Neural cell (in vitro differentiated cells): Measurements from ENCODE around the gene FNDC3A. TPM values are rescaled to one million over a fixed set of nuclear protein-coding genes. Genes with fewer than 3 reads are reported as not detected.

Experiments used
- H2AFZ ChIP-seq: fragments of 200-600, 300-800 bp; sonication (generic), shearing (Covaris generic); 2 replicates; pipeline ENCODE4 v1.6.0; 2014; ENCODE audit warnings: low read depth, mild to moderate bottlenecking, antibody characterized with exemption, low read length, moderate library complexity
- H3F3A ChIP-seq: fragments of 200-600 bp; shearing (Covaris generic); 2 replicates; pipeline ENCODE4 v1.6.1; 2016; ENCODE audit warnings: mild to moderate bottlenecking, moderate library complexity, mixed read lengths, antibody characterized with exemption, low read length; ENCODE audit not compliant: insufficient read depth, poor library complexity, severe bottlenecking
- H3K27ac ChIP-seq: fragments of 200-600, 300-800 bp; sonication (generic), shearing (Covaris generic); 2 replicates; pipeline ENCODE4 v1.5.1; 2014; ENCODE audit warnings: mild to moderate bottlenecking, low read length, moderate library complexity
- H3K27me3 ChIP-seq: fragments of 300-800, 200-600 bp; sonication (generic), shearing (Covaris generic); 2 replicates; pipeline ENCODE4 v1.6.0; 2014; ENCODE audit warnings: mild to moderate bottlenecking, low read depth, low read length, moderate library complexity; ENCODE audit not compliant: insufficient read depth
- H3K36me3 ChIP-seq: fragments of 300-800, 200-600 bp; sonication (generic), shearing (Covaris generic); 2 replicates; pipeline ENCODE4 v1.5.1; 2014; ENCODE audit warnings: mild to moderate bottlenecking, antibody characterized with exemption, low read length, moderate library complexity; ENCODE audit not compliant: insufficient read depth
- H3K4me2 ChIP-seq: fragments of 300-800, 200-600 bp; sonication (generic), shearing (Covaris generic); 2 replicates; pipeline ENCODE4 v1.6.0; 2014; ENCODE audit warnings: mild to moderate bottlenecking, low read length
- H3K4me3 ChIP-seq: fragments of 300-800, 200-600 bp; sonication (generic), shearing (Covaris generic); 2 replicates; pipeline ENCODE4 v1.5.1; 2014; ENCODE audit warnings: mild to moderate bottlenecking, low read length, moderate library complexity
- H3K79me2 ChIP-seq: fragments of 200-600 bp; shearing (Covaris generic); replicated peaks from 2 replicates; pipeline ENCODE4 v1.6.0; 2014; ENCODE audit warnings: mild to moderate bottlenecking, low read length, moderate library complexity; ENCODE audit not compliant: insufficient read depth
- H3K9ac ChIP-seq: fragments of 300-800, 200-600 bp; sonication (generic), shearing (Covaris generic); 2 replicates; pipeline ENCODE4 v1.6.1; 2016; ENCODE audit warnings: mild to moderate bottlenecking, low read length, mixed read lengths
- H3K9me2 ChIP-seq: fragments of 200-600 bp; shearing (Covaris generic); 2 replicates; pipeline ENCODE4 v1.6.1; 2016; ENCODE audit warnings: mild to moderate bottlenecking, low read length, mixed read lengths; ENCODE audit not compliant: insufficient read depth
- H3K9me3 ChIP-seq: fragments of 200-600, 300-800 bp; sonication (generic), shearing (Covaris generic); 2 replicates; pipeline ENCODE4 v1.6.1; 2016; ENCODE audit warnings: mild to moderate bottlenecking, mixed run types, low read length, moderate library complexity, mixed read lengths
- H4K20me1 ChIP-seq: fragments of 200-600 bp; shearing (Covaris generic); 2 replicates; pipeline ENCODE4 v1.6.1; 2016; ENCODE audit warnings: mild to moderate bottlenecking, mixed run types; ENCODE audit not compliant: insufficient read depth
- CTCF ChIP-seq: fragments of 450-650 bp; IDR thresholded peaks from 2 replicates; pipeline ENCODE4 v1.5.1; 2014; ENCODE audit warnings: antibody characterized with exemption, mild to moderate bottlenecking, moderate library complexity; ENCODE audit not compliant: poor library complexity, severe bottlenecking
- EP300 ChIP-seq: fragments of 450-650 bp; conservative IDR thresholded peaks from 2 replicates; pipeline ENCODE4 v1.6.1; 2014; ENCODE audit warnings: antibody characterized with exemption, mild to moderate bottlenecking, moderate library complexity; ENCODE audit not compliant: poor library complexity, severe bottlenecking
- EZH2 ChIP-seq: fragments of 200-600, 300-800 bp; shearing (Covaris generic), sonication (generic); IDR thresholded peaks from 2 replicates; pipeline ENCODE4 v1.6.1; 2014; ENCODE audit warnings: antibody characterized with exemption, low read length, borderline replicate concordance, mild to moderate bottlenecking; ENCODE audit not compliant: insufficient read depth, poor library complexity, severe bottlenecking
- MXI1 ChIP-seq: fragments of 450-650 bp; conservative IDR thresholded peaks from 2 replicates; pipeline ENCODE4 v1.6.1; 2014; ENCODE audit warnings: antibody characterized with exemption, mild to moderate bottlenecking; ENCODE audit not compliant: poor library complexity, severe bottlenecking
- POLR2AphosphoS5 ChIP-seq: IDR thresholded peaks from 2 replicates; pipeline ENCODE4 v1.6.1; 2012
- RAD21 ChIP-seq: fragments of 450-650 bp; conservative IDR thresholded peaks from 2 replicates; pipeline ENCODE4 v1.6.1; 2014; ENCODE audit warnings: antibody characterized with exemption, mild to moderate bottlenecking, moderate library complexity
- SMC3 ChIP-seq: fragments of 450-650 bp; conservative IDR thresholded peaks from 2 replicates; pipeline ENCODE4 v1.6.1; 2014; ENCODE audit warnings: antibody characterized with exemption, mild to moderate bottlenecking, moderate library complexity; ENCODE audit not compliant: poor library complexity
- TAF1 ChIP-seq: IDR thresholded peaks from 2 replicates; pipeline ENCODE4 v1.6.1; 2012; ENCODE audit warnings: low read depth
- polyA plus RNA-seq: library from polyadenylated mRNA; depleted of rRNA; stranded (reverse); fragments of >200 nt; gene quantifications from 2 replicates; pipeline ENCODE4 v1.2.3, GENCODE V29; 2014
- TF ChIP-seq, protein P1 (sequence below): IDR thresholded peaks from 2 replicates; pipeline ENCODE4 v1.6.1; 2012; ENCODE audit warnings: borderline replicate concordance

The FNDC3A gene
- polyA plus RNA-seq, 1 donor from 2014 or later: 83.8 TPM

- Histone ChIP-seq H2AFZ (no peak overlapping the region), H3K9ac (no peak overlapping the region), H4K20me1 (no peaks in the 10 kb centered on the region), H3K27me3 (no peaks in the 10 kb centered on the region), H3K27ac (no peak overlapping the region), H3K36me3 (no peaks in the 10 kb centered on the region), H3K79me2 (no peaks in the 10 kb centered on the region), H3K9me2 (no peaks in the 10 kb centered on the region), H3K4me2 (no peak overlapping the region), H3K9me3 (no peaks in the 10 kb centered on the region), H3F3A (no peaks in the 10 kb centered on the region), H3K4me3 (no peak overlapping the region)
- TF ChIP-seq TAF1 (no peak), RAD21 (no peak), SMC3 (no peak), MXI1 (no peak), EZH2 (no peak), CTCF (no peak), POLR2AphosphoS5 (no peak), EP300 (no peak)
- TF ChIP-seq, protein P1, sequence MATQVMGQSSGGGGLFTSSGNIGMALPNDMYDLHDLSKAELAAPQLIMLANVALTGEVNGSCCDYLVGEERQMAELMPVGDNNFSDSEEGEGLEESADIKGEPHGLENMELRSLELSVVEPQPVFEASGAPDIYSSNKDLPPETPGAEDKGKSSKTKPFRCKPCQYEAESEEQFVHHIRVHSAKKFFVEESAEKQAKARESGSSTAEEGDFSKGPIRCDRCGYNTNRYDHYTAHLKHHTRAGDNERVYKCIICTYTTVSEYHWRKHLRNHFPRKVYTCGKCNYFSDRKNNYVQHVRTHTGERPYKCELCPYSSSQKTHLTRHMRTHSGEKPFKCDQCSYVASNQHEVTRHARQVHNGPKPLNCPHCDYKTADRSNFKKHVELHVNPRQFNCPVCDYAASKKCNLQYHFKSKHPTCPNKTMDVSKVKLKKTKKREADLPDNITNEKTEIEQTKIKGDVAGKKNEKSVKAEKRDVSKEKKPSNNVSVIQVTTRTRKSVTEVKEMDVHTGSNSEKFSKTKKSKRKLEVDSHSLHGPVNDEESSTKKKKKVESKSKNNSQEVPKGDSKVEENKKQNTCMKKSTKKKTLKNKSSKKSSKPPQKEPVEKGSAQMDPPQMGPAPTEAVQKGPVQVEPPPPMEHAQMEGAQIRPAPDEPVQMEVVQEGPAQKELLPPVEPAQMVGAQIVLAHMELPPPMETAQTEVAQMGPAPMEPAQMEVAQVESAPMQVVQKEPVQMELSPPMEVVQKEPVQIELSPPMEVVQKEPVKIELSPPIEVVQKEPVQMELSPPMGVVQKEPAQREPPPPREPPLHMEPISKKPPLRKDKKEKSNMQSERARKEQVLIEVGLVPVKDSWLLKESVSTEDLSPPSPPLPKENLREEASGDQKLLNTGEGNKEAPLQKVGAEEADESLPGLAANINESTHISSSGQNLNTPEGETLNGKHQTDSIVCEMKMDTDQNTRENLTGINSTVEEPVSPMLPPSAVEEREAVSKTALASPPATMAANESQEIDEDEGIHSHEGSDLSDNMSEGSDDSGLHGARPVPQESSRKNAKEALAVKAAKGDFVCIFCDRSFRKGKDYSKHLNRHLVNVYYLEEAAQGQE: no peak
These were observed 37.3 kb upstream of the FNDC3A start for GRCh38 chr13:48938308-48938943.

DNA sequence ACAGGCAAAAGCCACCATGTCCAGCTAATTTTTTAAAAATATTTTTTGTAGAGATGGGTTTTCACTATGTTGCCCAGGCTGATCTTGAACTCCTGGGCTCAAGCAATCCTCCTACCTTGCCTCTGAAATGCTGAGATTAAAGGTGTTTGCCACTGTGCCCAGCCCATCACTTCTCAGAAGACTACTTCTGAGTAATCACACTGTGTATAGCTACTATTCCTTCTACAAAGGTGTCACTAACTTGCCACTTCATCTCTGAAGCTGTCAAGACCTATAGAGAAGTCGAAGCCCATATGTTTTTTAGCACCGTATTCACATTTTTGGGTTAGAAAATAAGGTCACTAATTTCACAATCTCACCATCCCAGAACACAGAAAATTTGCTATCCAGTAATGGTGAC, 36.0 kb upstream of the FNDC3A start:
- Histone ChIP-seq H3K79me2 (no peaks in the 10 kb centered on the region), H2AFZ (no peak overlapping the region), H3K36me3 (no peaks in the 10 kb centered on the region), H3K9ac (no peak overlapping the region), H3K27me3 (no peaks in the 10 kb centered on the region), H3K4me2 (no peak overlapping the region), H3F3A (no peaks in the 10 kb centered on the region), H3K4me3 (no peak overlapping the region), H3K9me2 (no peaks in the 10 kb centered on the region), H3K27ac (no peak overlapping the region), H4K20me1 (no peaks in the 10 kb centered on the region), H3K9me3 (no peaks in the 10 kb centered on the region)
- TF ChIP-seq EZH2 (no peak), SMC3 (no peak), RAD21 (no peak)
- TF ChIP-seq, protein P1: no peak
